ENCODE measurements around the gene ALS2CL.

ALS2CL gene

GRCh38 chr3:46624975-46625490, 68.4 kb downstream of the ALS2CL start:
- no peak for DNase-seq

- DNase-seq: no peak
Observed at GRCh38 chr3:46624533-46624932, 68.9 kb downstream of the ALS2CL start.

- no peak for DNase-seq
Observed at GRCh38 chr3:46619845-46620778, 73.4 kb downstream of the ALS2CL start.

Measured in NCI-H1436 (cell line).